OCI-LY1 (cell line): ENCODE results near the gene WDFY4.

Source experiments
- H2AFZ ChIP-seq: fragments of 200-600 bp; sonication (generic), shearing (Covaris generic); 2 replicates; pipeline ENCODE4 v1.6.0; 2014; ENCODE audit warnings: antibody characterized with exemption, mild to moderate bottlenecking, low read length
- H3F3A ChIP-seq: fragments of 200-600 bp; sonication (generic), shearing (Covaris generic); 2 replicates; pipeline ENCODE4 v1.6.0; 2014; ENCODE audit warnings: mild to moderate bottlenecking, antibody characterized with exemption, low read length, moderate library complexity; ENCODE audit not compliant: insufficient read depth
- H3K27ac ChIP-seq: fragments of 200-600 bp; sonication (generic); 2 replicates; pipeline ENCODE4 v1.5.1; 2014; ENCODE audit warnings: low read length, mixed run types, mild to moderate bottlenecking, low read depth; ENCODE audit not compliant: poor library complexity, severe bottlenecking
- H3K27me3 ChIP-seq: fragments of 200-600 bp; sonication (generic); 2 replicates; pipeline ENCODE4 v1.6.0; 2014; ENCODE audit warnings: antibody characterized with exemption, mild to moderate bottlenecking, low read length, moderate library complexity; ENCODE audit not compliant: insufficient read depth
- H3K36me3 ChIP-seq: fragments of 200-600 bp; sonication (generic); 2 replicates; pipeline ENCODE4 v1.6.1; 2014; ENCODE audit warnings: mild to moderate bottlenecking, antibody characterized with exemption, low read length, moderate library complexity, mixed read lengths; ENCODE audit not compliant: insufficient read depth
- H3K4me1 ChIP-seq: fragments of 200-600 bp; sonication (generic); 2 replicates; pipeline ENCODE4 v1.5.1; 2014; ENCODE audit warnings: mild to moderate bottlenecking, low read length, moderate library complexity; ENCODE audit not compliant: insufficient read depth, severe bottlenecking
- H3K4me2 ChIP-seq: fragments of 200-600 bp; sonication (generic), shearing (Covaris generic); 2 replicates; pipeline ENCODE4 v1.6.1; 2014; ENCODE audit warnings: low read length
- H3K4me3 ChIP-seq: fragments of 200-600 bp; sonication (generic); 2 replicates; pipeline ENCODE4 v1.5.1; 2014; ENCODE audit warnings: low read length, low read depth, mild to moderate bottlenecking, mixed read lengths; ENCODE audit not compliant: poor library complexity, severe bottlenecking
- H3K79me2 ChIP-seq: fragments of 200-600 bp; shearing (Covaris generic); 2 replicates; pipeline ENCODE4 v1.6.1; 2016; ENCODE audit warnings: mixed run types, low read length, mixed read lengths; ENCODE audit not compliant: insufficient read depth
- H3K9ac ChIP-seq: fragments of 200-600 bp; sonication (generic), shearing (Covaris generic); 2 replicates; pipeline ENCODE4 v1.6.1; 2014; ENCODE audit warnings: mild to moderate bottlenecking, low read length, mixed read lengths
- H3K9me2 ChIP-seq: fragments of 200-600 bp; sonication (generic), shearing (Covaris generic); 2 replicates; pipeline ENCODE4 v1.6.1; 2014; ENCODE audit warnings: low read depth, mild to moderate bottlenecking, low read length, mixed read lengths
- H3K9me3 ChIP-seq: fragments of 200-600 bp; shearing (Covaris generic); 2 replicates; pipeline ENCODE4 v1.6.1; 2014; ENCODE audit warnings: low read length, mixed read lengths
- H4K20me1 ChIP-seq: fragments of 200-600 bp; sonication (generic), shearing (Covaris generic); 2 replicates; pipeline ENCODE4 v1.6.0; 2016; ENCODE audit warnings: mild to moderate bottlenecking, low read length; ENCODE audit not compliant: insufficient read depth
- CTCF ChIP-seq: fragments of 200-600 bp; sonication (generic), shearing (Covaris generic); IDR thresholded peaks from 2 replicates; pipeline ENCODE4 v1.5.1; 2017; ENCODE audit warnings: mild to moderate bottlenecking, antibody characterized with exemption, low read length, moderate library complexity, mixed read lengths
- EZH2 ChIP-seq: fragments of 200-600 bp; sonication (generic), shearing (Covaris generic); IDR thresholded peaks from 2 replicates; pipeline ENCODE4 v1.8.0; 2017; ENCODE audit warnings: borderline replicate concordance, mixed run types, mild to moderate bottlenecking, antibody characterized with exemption, low read length, moderate library complexity, mixed read lengths

Gene WDFY4

GRCh38 chr10:49010295-49010694 is 325.6 kb downstream of the WDFY4 start:
- H3K27ac ChIP-seq: no peak overlapping the region
- H2AFZ ChIP-seq: no peak overlapping the region
- no peaks in the 10 kb centered on the region for H3F3A ChIP-seq
- TF ChIP-seq CTCF (no peak), EZH2 (no peak)
- no peaks in the 10 kb centered on the region for H3K27me3 ChIP-seq
- no peaks in the 10 kb centered on the region for H3K9me3 ChIP-seq
- H3K4me3 ChIP-seq: no peak overlapping the region
- no peaks in the 10 kb centered on the region for H3K79me2 ChIP-seq
- H3K4me1 ChIP-seq: no peaks in the 10 kb centered on the region
- H3K9ac ChIP-seq: no peak overlapping the region
- no peaks in the 10 kb centered on the region for H3K36me3 ChIP-seq
- no peaks in the 10 kb centered on the region for H4K20me1 ChIP-seq
- H3K9me2 ChIP-seq: no peaks in the 10 kb centered on the region
- H3K4me2 ChIP-seq: no peak overlapping the region

- Histone ChIP-seq H3K9me2 (no peaks in the 10 kb centered on the region), H3K79me2 (no peaks in the 10 kb centered on the region)
Observed at GRCh38 chr10:49010865-49011264, 326.2 kb downstream of the WDFY4 start.

GRCh38 chr10:49011756-49012155 is 327.1 kb downstream of the WDFY4 start:
- no peaks in the 10 kb centered on the region for H3F3A ChIP-seq
- no peaks in the 10 kb centered on the region for H3K4me1 ChIP-seq
- no peak overlapping the region for H3K9ac ChIP-seq
- no peaks in the 10 kb centered on the region for H3K36me3 ChIP-seq
- no peaks in the 10 kb centered on the region for H3K79me2 ChIP-seq
- no peaks in the 10 kb centered on the region for H4K20me1 ChIP-seq
- no peak overlapping the region for H3K27ac ChIP-seq
- H3K27me3 ChIP-seq: no peaks in the 10 kb centered on the region
- H2AFZ ChIP-seq: no peak overlapping the region
- no peaks in the 10 kb centered on the region for H3K9me3 ChIP-seq
- H3K9me2 ChIP-seq: no peaks in the 10 kb centered on the region
- H3K4me3 ChIP-seq: no peak overlapping the region
- TF ChIP-seq EZH2: no peak
- TF ChIP-seq CTCF: no peak
- H3K4me2 ChIP-seq: no peak overlapping the region

More at GRCh38 chr10:49010865-49011264, 326.2 kb downstream of the WDFY4 start:
- no peaks in the 10 kb centered on the region for H3F3A ChIP-seq
- H3K4me3 ChIP-seq: no peak overlapping the region
- H3K9me3 ChIP-seq: no peaks in the 10 kb centered on the region
- no peaks in the 10 kb centered on the region for H3K4me1 ChIP-seq
- H3K9ac ChIP-seq: no peak overlapping the region
- H2AFZ ChIP-seq: no peak overlapping the region
- TF ChIP-seq CTCF (no peak), EZH2 (no peak)
- no peaks in the 10 kb centered on the region for H4K20me1 ChIP-seq
- H3K27ac ChIP-seq: no peak overlapping the region
- no peak overlapping the region for H3K4me2 ChIP-seq
- no peaks in the 10 kb centered on the region for H3K36me3 ChIP-seq
- H3K27me3 ChIP-seq: no peaks in the 10 kb centered on the region
